ENCODE measurements around the gene OR8B4.
"Not testable (repeated sequence)": the region's sequence is repeated elsewhere in the genome, so short reads cannot be mapped to it uniquely, and the experiment has no call there.

OR8B4 gene, protein sequence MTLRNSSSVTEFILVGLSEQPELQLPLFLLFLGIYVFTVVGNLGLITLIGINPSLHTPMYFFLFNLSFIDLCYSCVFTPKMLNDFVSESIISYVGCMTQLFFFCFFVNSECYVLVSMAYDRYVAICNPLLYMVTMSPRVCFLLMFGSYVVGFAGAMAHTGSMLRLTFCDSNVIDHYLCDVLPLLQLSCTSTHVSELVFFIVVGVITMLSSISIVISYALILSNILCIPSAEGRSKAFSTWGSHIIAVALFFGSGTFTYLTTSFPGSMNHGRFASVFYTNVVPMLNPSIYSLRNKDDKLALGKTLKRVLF

DNA sequence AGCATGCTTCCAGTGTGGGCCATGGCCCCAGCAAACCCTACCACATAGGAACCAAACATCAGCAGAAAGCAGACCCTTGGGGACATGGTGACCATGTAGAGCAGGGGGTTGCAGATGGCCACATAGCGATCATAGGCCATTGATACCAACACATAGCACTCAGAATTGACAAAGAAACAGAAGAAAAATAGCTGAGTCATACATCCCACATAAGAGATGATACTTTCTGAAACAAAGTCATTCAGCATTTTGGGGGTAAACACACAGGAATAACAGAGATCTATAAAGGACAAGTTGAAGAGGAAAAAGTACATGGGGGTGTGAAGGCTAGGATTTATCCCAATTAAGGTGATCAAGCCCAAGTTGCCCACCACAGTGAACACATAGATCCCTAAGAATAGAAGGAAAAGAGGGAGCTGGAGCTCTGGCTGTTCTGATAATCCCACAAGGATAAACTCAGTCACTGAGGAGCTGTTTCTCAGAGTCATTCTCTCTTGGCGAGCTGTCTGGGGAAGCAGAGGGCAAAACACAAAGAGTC is at the start of gene OR8B4:
TSS of gene OR8B4 (minus strand) at position 488 of the 538 bp plus-strand sequence. CDS start at position 488, 0 bp downstream.
- DNase-seq = no peak

DNA sequence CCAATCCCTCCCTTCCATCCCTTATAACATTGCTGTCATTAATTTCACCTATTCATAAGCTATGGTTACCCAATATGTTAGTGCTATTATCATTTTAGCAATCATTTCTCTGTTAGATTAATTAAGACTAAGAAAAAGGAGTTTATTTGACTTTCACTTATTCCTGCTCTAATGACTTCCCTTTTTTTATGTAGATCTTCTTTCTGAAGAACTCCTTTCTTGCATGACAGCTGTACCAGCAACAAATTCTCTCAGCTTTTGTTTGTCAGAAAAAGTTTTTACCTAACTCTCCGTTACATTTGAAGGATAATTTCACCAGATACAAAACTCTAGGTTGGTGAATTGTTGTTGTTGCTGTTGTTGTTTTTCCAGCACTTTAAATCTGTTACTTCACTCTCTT is 49.4 kb upstream of the OR8B4 start:
- DNase-seq = no peak

DNA sequence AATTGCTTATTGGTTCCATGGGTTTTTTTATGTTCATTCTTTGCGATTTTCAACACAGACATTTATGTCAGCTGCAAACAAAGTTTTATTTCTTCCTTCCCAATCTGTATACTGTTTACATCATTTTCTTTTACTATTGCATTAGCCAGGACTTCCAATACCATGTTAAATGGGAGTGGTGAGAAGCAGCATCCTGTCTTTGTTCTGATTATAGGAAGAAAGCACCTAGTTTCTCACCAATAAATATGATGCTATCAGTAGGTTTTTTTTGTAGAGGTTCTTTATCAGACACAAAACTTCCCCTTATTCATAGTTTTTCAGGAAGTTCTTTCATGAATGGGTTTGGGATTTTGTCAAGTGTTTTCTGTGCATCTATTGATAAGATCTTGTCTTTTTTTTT is 48.8 kb upstream of the OR8B4 start:
- DNase-seq = no peak

DNA sequence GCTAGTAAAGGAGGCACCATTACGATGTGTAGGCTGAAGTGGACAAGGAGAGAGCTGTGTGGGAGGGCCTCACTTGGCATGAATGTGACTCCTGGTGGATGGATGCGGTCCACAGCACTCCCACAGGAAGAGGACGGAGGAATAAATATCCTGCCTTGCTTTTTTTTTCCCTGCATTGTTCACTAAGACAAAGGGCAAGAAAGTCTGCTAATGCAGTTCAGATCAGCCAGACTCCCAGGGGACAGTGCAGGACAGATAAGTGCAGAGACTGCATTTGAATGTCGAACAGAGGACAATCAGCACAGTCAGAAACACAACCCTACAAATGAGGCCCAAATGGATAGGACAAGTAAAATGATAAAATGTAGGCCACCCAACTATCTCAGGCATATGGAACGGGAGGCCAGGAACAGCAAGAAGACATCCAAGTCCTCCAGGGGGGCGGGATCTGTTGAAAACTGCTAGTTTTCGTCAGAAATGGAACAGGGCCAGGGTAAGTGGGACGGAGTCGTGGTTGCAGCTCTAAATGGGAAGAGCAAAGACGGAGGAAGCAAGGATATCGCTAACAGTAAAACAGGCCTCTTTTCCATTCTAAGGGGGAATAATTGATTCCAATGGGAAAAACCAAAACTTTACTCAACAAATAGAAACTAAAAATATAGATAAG is 46.0 kb upstream of the OR8B4 start:
- no peak for DNase-seq

DNA sequence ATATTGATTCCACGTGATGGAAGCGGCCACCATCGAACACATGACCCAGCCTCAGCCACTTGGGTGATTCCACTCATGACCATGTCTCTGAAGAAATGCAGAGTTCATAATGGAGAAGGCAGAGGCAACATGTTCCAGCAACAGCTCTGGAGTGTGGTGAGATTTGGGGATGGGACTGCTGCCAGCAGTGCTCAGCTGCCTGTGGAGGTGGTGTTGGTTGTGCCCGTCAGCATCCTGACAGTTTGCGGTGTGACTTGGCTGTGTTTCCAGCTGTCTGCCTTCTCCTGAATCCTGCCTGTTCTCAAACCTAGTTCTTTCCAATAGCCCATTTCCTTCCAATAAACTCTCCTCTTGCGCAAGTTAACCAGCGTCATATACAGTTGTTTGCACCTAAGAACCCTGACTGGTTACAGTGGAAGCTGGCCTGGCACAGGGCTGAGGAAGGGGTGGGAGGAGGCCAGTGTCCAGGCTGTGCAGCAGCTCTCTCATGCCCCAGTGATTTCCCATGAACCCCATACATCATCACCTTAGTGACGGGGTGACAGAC is 42.8 kb upstream of the OR8B4 start:
- DNase-seq = no peak

DNA sequence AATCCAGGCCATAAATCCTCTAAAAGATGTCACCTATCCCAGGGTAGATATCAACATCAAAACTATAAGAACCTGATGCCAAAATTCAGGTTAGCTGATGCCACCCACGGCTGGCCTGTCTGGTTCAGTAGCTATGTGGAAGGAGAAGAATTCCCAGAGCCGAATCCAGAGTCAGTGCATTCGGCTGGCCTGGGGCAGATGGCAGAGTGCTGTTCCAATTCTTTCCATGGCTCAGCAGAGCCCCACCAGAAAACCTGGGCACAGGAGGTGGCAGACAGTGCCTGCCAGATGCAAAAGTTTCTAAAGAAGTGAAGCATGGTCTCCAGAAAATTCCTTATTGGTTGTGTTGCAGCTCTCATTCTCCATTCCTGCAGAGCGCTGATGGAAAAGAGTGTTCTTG is 40.7 kb upstream of the OR8B4 start:
- no peak for DNase-seq

DNA sequence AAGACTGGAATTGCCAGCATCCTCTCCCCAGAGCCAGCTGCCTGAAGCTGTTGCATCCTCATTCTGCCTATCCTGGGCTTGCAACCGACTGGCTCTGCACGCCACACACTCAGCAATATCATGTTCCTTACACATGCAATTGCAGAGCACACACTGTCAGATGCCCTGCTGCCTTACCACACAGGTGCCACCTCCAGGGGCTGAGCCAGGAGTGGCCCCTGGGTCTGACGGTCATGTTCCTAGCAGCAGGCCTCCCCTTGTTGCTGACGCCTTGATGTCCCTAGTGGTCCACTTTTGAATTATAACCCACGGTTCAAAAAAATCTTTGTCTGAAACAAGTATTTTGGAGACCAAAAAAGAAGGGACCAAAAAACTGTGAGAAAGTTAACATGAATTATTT is 39.3 kb upstream of the OR8B4 start:
- no peak for DNase-seq

DNA sequence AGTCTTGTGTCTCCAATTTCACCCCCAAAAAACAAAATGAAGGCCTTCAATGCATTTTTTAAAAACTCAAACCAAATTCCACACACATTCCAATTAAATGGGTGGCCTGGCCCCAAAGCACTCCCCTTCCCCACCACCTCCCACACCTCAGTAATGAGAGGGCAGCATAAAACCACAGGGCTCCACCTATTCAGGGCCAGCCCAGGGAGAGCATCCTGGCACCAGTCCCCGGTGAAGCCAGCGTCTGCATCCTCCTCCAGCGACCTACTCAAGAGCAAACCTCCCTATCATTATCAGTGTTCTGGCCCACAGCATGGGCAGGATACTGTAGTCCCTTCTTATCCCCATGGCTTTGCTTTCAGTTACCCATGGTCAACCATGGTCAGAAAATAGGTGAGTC is 38.7 kb upstream of the OR8B4 start:
- no peak for DNase-seq

DNA sequence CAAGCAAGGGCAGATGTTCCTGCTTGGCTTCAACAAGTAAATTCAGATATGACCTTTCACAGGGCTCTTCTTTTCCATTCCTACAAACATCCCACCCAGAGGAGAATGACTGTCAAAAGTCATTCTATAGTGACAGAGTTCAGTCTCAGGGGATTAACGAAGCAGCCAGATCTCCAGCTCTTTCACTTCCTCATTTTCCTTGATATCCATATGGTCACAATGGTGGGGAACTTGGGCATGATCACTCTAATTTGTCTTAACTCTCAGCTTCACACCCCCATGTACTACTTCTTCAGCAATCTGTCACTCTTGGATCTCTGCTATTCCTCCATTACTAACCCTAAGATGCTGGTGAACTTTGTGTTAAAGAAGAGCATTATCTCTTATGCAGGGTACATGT is 35.8 kb upstream of the OR8B4 start:
- no peak for DNase-seq

DNA sequence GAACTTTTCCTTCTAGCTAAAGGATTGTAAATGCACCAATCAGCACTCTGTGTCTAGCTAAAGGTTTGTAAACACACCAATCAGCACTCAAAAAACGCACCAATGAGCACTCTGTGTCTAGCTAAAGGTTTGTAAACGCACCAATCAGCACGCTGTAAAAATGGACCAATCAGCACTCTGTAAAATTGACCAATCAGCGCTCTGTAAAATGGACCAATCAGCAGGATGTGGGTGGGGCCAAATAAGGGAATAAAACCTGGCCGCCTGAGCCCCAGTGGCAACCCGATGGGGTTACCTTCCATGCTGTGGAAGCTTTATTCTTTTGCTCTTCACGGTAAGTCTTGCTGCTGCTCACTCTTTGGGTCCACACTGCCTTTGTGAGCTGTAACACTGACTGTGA is 34.7 kb upstream of the OR8B4 start:
- not testable (repeated sequence) for DNase-seq

DNA sequence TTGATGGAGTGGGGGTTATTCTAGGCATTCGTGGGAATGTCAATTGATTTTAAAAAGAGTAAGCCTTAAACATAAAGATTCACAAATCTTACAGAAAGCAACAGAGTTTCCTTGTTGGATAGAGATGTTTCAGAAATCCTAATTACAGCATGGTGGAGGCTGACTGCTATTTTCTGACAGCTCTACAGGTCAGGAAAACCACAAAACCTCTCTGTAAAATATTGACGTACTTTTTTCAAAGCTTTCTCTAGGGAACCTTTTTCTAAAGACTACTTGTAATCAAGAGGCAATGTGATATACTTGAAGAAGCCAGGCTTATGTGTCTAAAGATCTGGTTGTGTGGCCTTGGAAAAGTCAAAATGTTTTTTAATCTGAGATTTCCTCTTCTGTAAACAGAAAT is 29.9 kb upstream of the OR8B4 start:
- no peak for DNase-seq

DNA sequence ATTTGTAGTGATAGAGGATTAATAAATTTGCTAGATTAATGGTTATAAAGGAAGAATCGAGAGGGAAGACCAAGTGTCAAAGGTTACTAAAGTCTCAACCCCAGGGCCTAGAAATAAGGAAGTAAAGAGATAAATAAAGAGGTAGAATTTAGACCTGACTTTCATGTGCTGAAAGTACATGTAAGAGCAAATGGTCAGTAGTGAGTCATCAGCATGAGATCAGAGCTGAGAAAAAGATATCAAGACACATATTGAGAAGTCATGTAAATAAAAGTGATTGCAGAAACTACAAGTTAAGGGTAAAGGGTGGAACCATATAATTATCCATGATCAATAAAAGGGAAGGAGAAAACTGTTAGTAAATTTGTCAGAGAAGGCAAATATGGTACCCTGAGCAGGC is 22.2 kb upstream of the OR8B4 start:
- DNase-seq = no peak

DNA sequence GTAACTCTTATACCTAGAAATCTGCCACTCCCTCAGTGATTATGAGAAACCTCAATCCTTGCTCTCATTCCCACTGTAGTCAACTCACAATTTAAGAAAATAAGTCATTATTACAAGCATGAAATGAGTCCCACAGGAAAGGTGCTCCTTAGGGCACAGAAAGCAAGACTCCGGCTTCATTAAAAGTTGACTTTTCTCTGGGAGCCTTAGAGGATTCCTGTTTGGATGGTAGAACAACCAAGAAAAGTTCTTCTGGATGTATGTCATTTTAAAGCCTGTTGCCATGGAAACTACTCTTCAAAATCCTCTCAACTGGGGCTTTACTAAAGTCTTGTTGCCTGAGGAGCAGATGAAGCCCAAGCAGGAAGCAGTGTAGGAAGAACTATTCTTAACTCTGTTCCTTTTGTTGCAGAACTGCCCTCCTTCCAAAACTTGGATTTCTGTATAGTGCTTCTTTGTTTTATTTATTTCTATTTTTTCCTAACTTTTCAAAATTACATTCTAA is 21.0 kb upstream of the OR8B4 start, which contains the start of gene OR8B8:
TSS of gene OR8B8 (minus strand) at position 51 of the 505 bp plus-strand sequence. CDS start 4,611 bp downstream, outside the sequence.
- DNase-seq = peak in 1 of 2 experiments; percentile 18

DNA sequence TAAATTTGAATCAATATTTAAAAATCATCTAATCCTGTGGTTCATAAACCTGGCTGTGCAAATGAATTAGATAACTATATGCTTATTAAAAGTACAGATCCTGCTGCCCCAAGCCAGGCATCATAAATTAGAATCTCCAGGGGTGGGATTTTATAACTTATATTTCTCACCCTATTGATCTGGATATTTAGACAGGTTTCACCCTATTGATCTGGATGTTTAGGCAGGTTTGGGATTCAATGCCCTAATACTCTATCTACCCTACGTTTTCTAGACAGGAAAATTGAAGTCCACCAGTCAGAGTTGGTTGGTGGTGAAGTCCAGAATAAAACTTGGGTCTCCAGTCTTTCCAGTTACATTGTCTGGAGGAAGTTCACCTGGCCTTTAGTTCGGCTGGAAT is 18.2 kb upstream of the OR8B4 start:
- no peak for DNase-seq

DNA sequence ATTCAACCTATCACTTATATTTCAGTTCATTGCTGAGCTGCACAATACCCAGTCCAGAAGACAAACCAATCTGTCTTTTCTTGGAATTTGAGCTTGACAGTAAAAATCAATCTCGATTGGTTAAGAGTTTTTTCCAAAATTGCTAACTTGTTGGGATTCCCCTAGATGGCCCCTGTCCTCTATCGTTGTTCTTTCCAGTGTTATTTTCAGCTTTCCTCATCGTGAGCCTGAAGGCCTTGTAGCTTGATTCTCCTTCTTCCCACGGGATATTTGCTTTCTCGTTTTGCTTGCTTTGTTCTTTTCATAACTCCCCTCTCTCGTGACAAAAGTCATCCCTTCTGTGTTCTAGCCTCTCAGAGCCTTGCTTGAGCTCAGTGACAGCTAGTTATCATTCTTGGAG is 17.8 kb upstream of the OR8B4 start:
- no peak for DNase-seq

DNA sequence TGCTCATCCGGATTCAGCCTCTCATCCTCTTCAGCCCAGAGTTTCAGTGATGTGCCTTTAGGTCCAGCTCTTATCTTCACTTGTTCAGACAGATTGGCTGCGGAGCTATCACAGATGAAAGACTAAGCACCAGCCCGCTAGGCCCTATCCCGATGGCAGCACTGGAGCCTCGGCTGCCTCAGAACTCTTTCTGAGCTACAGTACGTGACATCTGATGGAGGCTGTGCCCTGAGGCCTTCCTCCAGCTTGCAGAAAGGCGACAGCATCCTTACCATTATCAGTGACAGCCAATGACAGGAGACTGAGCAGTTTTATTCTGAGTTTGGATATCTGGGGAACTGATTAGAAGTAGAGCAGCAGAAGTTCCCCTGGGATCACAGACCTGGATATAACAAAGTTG is 16.8 kb upstream of the OR8B4 start:
- DNase-seq = no peak

DNA sequence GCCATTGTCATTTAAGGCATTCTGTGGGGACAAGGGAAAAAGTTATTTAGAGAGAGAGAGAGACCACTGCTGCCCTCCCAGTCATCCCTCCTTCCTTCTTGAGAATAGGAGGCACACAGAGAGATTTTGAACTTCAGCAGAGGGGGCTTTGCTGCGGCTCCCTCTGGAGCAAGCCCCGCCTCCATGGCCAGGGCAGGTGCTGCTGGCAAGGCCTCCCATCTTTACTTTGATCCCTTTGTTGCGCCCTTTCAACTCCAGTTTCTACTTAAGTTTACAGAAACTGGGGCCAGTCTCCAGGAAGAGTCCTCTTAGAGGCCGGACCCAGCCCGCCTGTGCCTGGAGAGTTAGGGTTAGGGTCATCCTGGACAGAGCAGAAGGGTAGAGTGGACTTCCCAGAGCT is 16.4 kb upstream of the OR8B4 start:
- no peak for DNase-seq

DNA sequence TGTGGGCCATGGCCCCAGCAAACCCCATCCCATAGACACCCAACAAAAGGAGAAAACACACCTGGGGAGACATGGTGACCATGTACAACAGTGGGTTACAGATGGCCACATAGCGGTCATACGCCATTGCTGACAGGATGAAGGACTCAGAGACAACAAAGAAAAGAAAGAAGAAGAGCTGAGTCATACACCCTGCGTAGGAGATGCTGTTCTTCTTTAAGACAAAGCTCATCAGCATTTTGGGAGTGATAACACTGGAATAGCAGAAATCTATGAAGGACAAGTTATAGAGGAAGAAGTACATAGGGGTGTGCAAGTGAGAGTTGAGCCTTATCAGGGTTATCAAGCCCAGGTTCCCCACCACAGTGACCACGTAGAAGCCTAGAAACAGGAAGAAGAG is 15.9 kb upstream of the OR8B4 start:
- DNase-seq = no peak

DNA sequence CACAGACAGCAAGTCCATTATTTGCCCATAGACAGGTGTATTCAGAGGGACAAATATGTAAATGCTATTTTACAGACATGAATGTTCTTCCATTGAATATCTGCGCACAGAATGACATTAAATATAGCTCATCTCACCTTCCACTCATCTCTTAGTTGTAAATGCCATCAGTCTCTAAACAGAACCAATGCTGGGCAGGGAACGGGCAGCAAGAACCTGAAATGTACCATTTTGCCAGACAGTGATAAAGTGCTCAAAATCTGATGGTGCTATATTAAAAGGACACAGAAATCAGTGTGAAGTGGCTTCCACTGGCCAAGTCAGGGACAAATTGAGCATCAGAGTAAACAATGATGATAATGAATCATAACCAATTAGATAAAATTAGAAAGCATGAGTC is 10.0 kb upstream of the OR8B4 start:
- no peak for DNase-seq

DNA sequence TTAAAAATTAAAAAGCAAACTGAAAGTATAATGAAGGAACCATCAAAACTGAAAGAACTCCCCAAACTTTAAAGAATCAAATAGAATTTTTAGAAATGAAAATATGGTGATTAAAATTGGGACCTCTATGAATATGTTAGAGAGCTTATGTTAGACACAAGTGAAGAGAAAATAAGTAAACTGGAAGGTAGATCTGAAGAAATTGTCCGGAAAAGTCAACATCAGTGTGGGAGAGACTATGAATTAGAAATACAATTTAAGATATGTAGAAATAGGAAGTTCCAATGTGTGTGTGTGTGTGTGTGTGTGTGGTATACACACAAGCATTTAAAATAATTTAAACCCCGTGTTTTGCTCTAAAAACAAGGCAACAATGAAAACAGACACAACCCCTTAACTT is 4.9 kb upstream of the OR8B4 start:
- DNase-seq = no peak

DNA sequence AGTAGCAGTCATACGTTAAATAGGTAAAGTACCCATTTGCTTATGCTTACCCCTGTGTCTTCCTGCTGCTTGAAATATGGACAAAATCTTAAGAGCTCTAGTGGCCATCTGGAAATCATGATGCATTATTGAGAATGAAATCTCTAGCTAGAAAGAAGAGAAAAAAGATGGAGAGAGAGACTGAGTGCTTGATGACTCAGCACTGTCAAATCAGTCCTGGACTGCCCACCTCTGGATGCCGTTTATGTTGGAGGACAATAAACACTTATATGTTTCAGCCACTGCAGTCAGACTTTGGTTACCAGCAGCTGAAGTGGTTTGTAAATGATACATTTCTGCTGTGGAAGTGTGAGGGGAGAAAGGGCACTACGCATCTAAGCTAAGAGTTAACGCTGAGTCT is 3.6 kb downstream of the OR8B4 start:
- peak in 1 of 2 experiments; percentile 31 for DNase-seq

DNA sequence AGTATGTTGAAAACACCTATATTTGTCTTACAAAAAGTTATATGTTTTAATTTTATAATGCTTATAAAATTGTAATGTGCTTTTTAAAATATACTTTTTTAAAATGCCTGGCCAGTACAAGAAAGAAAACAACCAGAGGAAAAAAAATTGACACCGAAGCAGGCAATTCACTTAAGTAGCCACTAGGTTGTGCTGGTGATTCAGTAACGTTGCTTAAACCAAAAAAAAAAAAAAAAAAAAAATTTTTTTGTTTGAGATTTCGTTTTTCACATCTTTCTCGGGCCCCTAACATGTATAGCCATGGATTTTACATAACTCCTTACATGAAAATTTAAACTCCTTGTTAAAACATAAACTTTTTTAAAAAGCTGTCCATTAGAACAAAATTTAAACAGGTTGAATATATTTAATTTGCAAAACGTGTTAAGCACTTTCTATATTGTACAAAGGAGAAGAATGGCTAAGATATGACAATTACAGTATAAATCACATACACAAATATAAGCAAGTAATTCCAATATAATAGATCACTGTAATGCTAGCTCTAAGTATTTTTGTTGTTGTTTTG is 9.2 kb downstream of the OR8B4 start:
- peak in 1 of 2 experiments; percentile 42 for DNase-seq

DNA sequence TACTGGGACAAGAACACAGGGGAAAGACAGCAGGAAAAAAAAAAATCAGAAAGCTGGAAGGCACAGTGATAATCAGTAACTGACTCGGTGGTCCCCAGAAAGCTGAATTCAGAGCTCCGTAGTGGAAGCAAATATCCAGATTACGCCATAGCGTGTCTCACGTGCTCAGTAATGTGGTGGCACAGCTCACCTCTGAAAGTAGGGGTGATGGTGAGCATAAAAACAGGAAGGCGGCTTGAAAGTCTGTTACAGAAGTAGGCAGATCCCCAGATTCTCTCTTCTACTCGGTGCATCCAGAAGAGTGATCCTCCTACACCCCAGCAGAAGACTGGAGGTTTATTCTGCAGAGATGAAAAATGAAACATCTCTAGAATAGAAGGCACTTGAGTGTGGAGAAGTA is 14.8 kb downstream of the OR8B4 start:
- no peak for DNase-seq

DNA sequence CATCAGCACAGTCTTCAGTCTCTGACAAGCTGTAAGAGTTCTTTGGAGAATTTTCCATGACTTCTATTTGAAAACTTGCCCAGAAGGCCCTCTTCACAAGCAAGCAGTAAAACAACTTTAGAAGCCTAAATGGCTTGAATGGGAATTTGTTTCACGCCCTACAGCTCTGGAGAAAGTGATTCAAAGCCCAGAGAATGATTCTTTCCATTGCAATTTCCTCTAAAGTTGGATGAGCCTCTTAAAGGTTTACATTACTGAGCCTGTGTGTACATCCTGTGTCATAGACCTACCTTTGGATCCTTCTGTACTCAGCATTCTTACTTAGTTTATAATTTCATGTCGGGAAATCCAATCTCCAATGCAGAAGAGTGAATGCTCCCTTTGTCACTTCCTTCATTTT is 19.1 kb downstream of the OR8B4 start:
- no peak for DNase-seq

Data from NCI-H524 (cell line).